Measurements from ENCODE around the gene GSS.

The GSS gene

GRCh38 chr20:34965051-34965450 lies 9.4 kb upstream of the GSS start:
- no peak overlapping the region for H3K27ac ChIP-seq
- ChIA-PET POLR2A (ENCODE audit: low non-redundant PET) (no interaction called here), CTCF (no interaction called here)
- TF ChIP-seq, protein P1, sequence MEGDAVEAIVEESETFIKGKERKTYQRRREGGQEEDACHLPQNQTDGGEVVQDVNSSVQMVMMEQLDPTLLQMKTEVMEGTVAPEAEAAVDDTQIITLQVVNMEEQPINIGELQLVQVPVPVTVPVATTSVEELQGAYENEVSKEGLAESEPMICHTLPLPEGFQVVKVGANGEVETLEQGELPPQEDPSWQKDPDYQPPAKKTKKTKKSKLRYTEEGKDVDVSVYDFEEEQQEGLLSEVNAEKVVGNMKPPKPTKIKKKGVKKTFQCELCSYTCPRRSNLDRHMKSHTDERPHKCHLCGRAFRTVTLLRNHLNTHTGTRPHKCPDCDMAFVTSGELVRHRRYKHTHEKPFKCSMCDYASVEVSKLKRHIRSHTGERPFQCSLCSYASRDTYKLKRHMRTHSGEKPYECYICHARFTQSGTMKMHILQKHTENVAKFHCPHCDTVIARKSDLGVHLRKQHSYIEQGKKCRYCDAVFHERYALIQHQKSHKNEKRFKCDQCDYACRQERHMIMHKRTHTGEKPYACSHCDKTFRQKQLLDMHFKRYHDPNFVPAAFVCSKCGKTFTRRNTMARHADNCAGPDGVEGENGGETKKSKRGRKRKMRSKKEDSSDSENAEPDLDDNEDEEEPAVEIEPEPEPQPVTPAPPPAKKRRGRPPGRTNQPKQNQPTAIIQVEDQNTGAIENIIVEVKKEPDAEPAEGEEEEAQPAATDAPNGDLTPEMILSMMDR (conservative IDR thresholded peaks at IDR 0.05; ENCODE audit: low read depth) = no peak
- no peak for DNase-seq (ENCODE audit: low spot score)

- POLR2A ChIA-PET (ENCODE audit: low non-redundant PET) = no interaction called here
- DNase-seq (ENCODE audit: low spot score) = no peak
- CTCF ChIA-PET = interaction anchor here (0.6 to 0.8 kb wide), 2 partner anchors 20 to 88 kb away, joined by 3 to 4 read pairs; partner anchors contain the start of gene ACSS2
- no peak overlapping the region for H3K27ac ChIP-seq
- TF ChIP-seq, protein P1 (conservative IDR thresholded peaks at IDR 0.05; ENCODE audit: low read depth) = no peak
These were observed 8.9 kb upstream of the GSS start for GRCh38 chr20:34964486-34964885.

GRCh38 chr20:34956751-34957472 lies 1.3 kb upstream of the GSS start:
- CTCF ChIA-PET = interaction anchor here (0.6 to 4.8 kb wide), 5 partner anchors 38 to 122 kb away, joined by 4 to 57 read pairs (median 5); partner anchors contain the start of genes ACSS2 and GGT7
- H3K27ac ChIP-seq = 0 out of 2 replicates have a peak overlapping the region, but pooled peaks have one; percentile 2
- TF ChIP-seq, protein P1 (conservative IDR thresholded peaks at IDR 0.05; ENCODE audit: low read depth) = no peak
- DNase-seq (ENCODE audit: low spot score) = no peak
- POLR2A ChIA-PET (ENCODE audit: low non-redundant PET) = interaction anchor here (1.4 kb wide), 1 partner anchor 83 kb away, joined by 5 read pairs; no protein-coding TSS in a partner anchor

DNA sequence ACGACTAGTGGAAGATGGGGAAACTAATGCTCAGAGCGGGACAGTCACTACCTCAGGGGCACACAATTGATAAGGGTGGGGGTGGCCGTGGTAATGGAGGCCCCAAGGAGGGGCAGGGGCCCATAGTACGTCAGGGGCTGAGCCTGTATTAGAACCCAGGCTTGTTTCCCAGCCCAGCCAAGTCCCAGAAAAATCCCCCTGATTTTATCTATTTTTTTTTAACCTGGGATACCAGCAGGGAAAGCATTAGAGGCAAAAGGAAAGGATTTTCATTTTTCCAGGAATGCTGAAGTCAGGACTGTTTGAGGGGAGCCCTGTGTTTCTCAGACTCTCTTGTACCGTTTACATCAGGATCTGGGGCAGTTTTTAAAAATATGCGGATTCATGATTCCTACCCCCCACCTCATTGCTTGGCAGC lies 444 bp upstream of the GSS start:
- ChIA-PET CTCF (interaction anchor here (0.6 to 4.8 kb wide), 10 partner anchors 12 to 121 kb away, joined by 3 to 57 read pairs (median 4); partner anchors contain the start of genes ACSS2 and GGT7), POLR2A (ENCODE audit: low non-redundant PET) (interaction anchor here (1.4 to 1.9 kb wide), 2 partner anchors 80 to 82 kb away, joined by 5 to 13 read pairs; partner anchors contain the start of gene ACSS2)
- H3K27ac ChIP-seq = peak overlapping the region; percentile 88
- DNase-seq (ENCODE audit: low spot score) = no peak
- TF ChIP-seq, protein P1 (conservative IDR thresholded peaks at IDR 0.05; ENCODE audit: low read depth) = peak; percentile 34

GRCh38 chr20:34954904-34955230 lies 739 bp downstream of the GSS start:
- TF ChIP-seq, protein P1 (conservative IDR thresholded peaks at IDR 0.05; ENCODE audit: low read depth) = no peak
- H3K27ac ChIP-seq = peak overlapping the region; percentile 88
- POLR2A ChIA-PET (ENCODE audit: low non-redundant PET) = interaction anchor here (0.8 to 1.9 kb wide), 2 partner anchors 9 to 79 kb away, joined by 3 to 13 read pairs; partner anchors contain the start of gene ACSS2
- DNase-seq (ENCODE audit: low spot score) = peak; percentile 50
- CTCF ChIA-PET = interaction anchor here (0.6 to 4.8 kb wide), 4 partner anchors 15 to 81 kb away, joined by 3 to 57 read pairs (median 4); partner anchors contain the start of genes ACSS2 and GGT7

- POLR2A ChIA-PET (ENCODE audit: low non-redundant PET) = no interaction called here
- H3K27ac ChIP-seq = peak overlapping the region; percentile 19; the same call in 1 of the 2 replicates
- CTCF ChIA-PET = interaction anchor here (0.6 to 0.7 kb wide), 3 partner anchors 17 to 71 kb away, joined by 3 to 5 read pairs (median 4); no protein-coding TSS in a partner anchor
- DNase-seq (ENCODE audit: low spot score) = no peak
- TF ChIP-seq, protein P1 (conservative IDR thresholded peaks at IDR 0.05; ENCODE audit: low read depth) = no peak
These were observed 1.6 kb downstream of the GSS start for GRCh38 chr20:34953960-34954359.
